ENCODE results near the gene WIZ. TPM values are rescaled to one million over a fixed set of nuclear protein-coding genes. Genes with fewer than 3 reads are reported as not detected.

Gene WIZ
- total and polyA plus RNA-seq, 10 of the 15 experiments (the other 5 are each of a cell fraction or from before 2014, with no cell fraction given), result 0.10 to 26.7 (median 2.7) TPM

- CTCF ChIA-PET, result no interaction called here
- SMC1A ChIA-PET (ENCODE audit: uncharacterized antibody, unreplicated experiment), result no interaction called here
These were observed 45.4 kb upstream of the WIZ start for GRCh38 chr19:15495151-15495550.

More at GRCh38 chr19:15495151-15495550, 45.4 kb upstream of the WIZ start:
- Histone ChIP-seq H3K27me3 (replicated peaks in 1 of 2; ENCODE audit: control insufficient read depth in 2 of 2, insufficient read depth in 2 of 2, low read length in 1 of 2) (no peaks in the 10 kb centered on the region), H3K4me3 (no peak overlapping the region), H3K27ac (ENCODE audit: control insufficient read depth, insufficient read depth) (no peak overlapping the region), H3K36me3 (ENCODE audit: control insufficient read depth in 2 of 2, insufficient read depth in 2 of 2, low read length in 1 of 2) (no peaks in the 10 kb centered on the region), H3K9ac (ENCODE audit: control insufficient read depth, insufficient read depth, low read length) (no peak overlapping the region), H4K20me1 (ENCODE audit: control insufficient read depth, insufficient read depth) (no peaks in the 10 kb centered on the region), H3K9me3 (replicated peaks; ENCODE audit: control insufficient read depth, insufficient read depth, low read length) (no peaks in the 10 kb centered on the region), H3K4me1 (ENCODE audit: control insufficient read depth, insufficient read depth, low read length) (no peaks in the 10 kb centered on the region), H3K79me2 (ENCODE audit: control insufficient read depth, insufficient read depth, low read length) (no peaks in the 10 kb centered on the region), H3K4me2 (ENCODE audit: control insufficient read depth, insufficient read depth) (no peak overlapping the region), H2AFZ (ENCODE audit: control insufficient read depth, low read depth, low read length) (no peak overlapping the region)
- WGBS (ENCODE audit: insufficient coverage, insufficient replicate concordance, low lambda C conversion rate, missing lambda C conversion rate), result 95% methylated on average over 1 of the region's 1 CpG
- in situ Hi-C loops (cut with MboI) (no loop called here), intact Hi-C loops (cut with micrococcal nuclease; ENCODE audit: unreplicated experiment) (no loop called here)
- ChIA-PET POLR2A (no interaction called here), RAD21 (ENCODE audit: unreplicated experiment) (no interaction called here)
- ATAC-seq (no peak), FAIRE-seq (no peak), DNase-seq (ENCODE audit: low read depth, low spot score) (no peak)
- TF ChIP-seq STAT3 (IDR thresholded peaks at IDR 0.05; ENCODE audit: low read depth, low read length), result no peak
- TF ChIP-seq ZBTB4 (CRISPR knock-in tag; IDR thresholded peaks at IDR 0.05), result no peak
- TF ChIP-seq JUND (IDR thresholded peaks at IDR 0.05; ENCODE audit: low read depth, low read length), result no peak
- no peak for TF ChIP-seq SUZ12 (IDR thresholded peaks at IDR 0.05; ENCODE audit: unreplicated experiment)
- TF ChIP-seq YBX1 (IDR thresholded peaks at IDR 0.05), result no peak
- BruUV-seq (replicated peaks), result no TSS peak
